PC-3 (cell line): ENCODE measurements around the gene USP30.

Experiments
- CTCF ChIP-seq: fragments of 300-600 bp; sonication (generic); conservative IDR thresholded peaks from 2 replicates; pipeline ENCODE4 v1.5.1; 2017; ENCODE audit warnings: antibody characterized with exemption, low read depth, mild to moderate bottlenecking, low read length
- EZH2 ChIP-seq: fragments of 300-600 bp; sonication (generic); IDR thresholded peaks from one replicate; pipeline ENCODE4 v1.6.1; 2017; ENCODE audit warnings: antibody characterized with exemption, mild to moderate bottlenecking, low read length; ENCODE audit not compliant: unreplicated experiment

GRCh38 chr12:109098651-109099050 lies 46.3 kb downstream of the USP30 start:
- TF ChIP-seq CTCF, result no peak
- TF ChIP-seq EZH2, result no peak
